ENCODE data around the gene ANXA8.

DNA sequence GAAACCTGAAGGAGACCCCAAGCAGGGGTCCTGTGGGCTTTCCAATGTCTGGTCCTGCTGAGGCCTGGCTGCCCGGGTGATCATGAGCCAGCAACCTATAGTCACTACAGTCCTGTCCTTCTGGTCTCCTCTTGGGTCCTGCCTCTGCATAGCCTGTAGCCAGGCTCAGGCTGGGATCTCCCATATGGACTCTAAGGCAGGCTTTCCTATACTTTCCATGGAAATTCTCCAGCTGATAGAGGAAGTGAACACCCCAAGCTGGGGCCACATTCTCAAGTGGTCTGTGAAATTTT lies 26.4 kb downstream of the ANXA8 start:
- TF ChIP-seq, protein P1, sequence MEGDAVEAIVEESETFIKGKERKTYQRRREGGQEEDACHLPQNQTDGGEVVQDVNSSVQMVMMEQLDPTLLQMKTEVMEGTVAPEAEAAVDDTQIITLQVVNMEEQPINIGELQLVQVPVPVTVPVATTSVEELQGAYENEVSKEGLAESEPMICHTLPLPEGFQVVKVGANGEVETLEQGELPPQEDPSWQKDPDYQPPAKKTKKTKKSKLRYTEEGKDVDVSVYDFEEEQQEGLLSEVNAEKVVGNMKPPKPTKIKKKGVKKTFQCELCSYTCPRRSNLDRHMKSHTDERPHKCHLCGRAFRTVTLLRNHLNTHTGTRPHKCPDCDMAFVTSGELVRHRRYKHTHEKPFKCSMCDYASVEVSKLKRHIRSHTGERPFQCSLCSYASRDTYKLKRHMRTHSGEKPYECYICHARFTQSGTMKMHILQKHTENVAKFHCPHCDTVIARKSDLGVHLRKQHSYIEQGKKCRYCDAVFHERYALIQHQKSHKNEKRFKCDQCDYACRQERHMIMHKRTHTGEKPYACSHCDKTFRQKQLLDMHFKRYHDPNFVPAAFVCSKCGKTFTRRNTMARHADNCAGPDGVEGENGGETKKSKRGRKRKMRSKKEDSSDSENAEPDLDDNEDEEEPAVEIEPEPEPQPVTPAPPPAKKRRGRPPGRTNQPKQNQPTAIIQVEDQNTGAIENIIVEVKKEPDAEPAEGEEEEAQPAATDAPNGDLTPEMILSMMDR (IDR thresholded peaks at IDR 0.05): no peak
- TF ChIP-seq POLR2A (IDR thresholded peaks at IDR 0.05) (no peak), POLR2AphosphoS5 (IDR thresholded peaks at IDR 0.05) (no peak)
